ENCODE results near the gene PLEKHS1. TPM values are rescaled to one million over a fixed set of nuclear protein-coding genes. Genes with fewer than 3 reads are reported as not detected.

The PLEKHS1 gene
- total RNA-seq, 1 experiment from 2014 or later: not detected

DNA sequence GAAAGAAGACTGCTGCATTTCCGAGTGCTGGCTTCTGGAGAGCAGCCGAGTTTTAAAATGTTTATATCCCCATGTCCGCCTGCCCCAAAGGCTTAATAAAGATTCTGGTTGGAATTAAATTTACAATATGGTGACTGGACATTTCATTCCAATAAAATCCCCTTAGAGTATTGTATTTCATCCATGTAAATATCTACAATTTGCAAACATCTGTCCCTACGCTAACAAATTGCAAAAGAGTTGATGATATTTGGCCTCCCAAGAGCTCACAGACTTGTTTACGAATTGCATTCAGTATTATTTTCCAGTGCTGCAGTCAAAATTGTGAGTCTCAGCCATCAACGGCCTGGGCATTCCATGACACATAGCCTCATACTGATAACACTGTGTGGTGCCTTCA lies 50.1 kb downstream of the PLEKHS1 start:
- H3K4me1 Mint-ChIP-seq: peaks cover 0 to 3% of the 10 kb centered on the region in 2 experiments; a peak in 2 of 4 replicates
- H3K9me3 Mint-ChIP-seq: no peaks in the 10 kb centered on the region
- H3K18ac ChIP-seq (ENCODE audit: insufficient read length, low read depth, low read length): no peak overlapping the region
- no peak overlapping the region for H2BK12ac ChIP-seq (ENCODE audit: insufficient read length, low read depth, low read length)
- H3K79me1 ChIP-seq (ENCODE audit: insufficient read depth, low read depth, low read length, poor library complexity, severe bottlenecking): no peaks in the 10 kb centered on the region
- no peaks in the 10 kb centered on the region for H3K27me3 ChIP-seq (ENCODE audit: insufficient read depth, low read length)
- no peaks in the 10 kb centered on the region for H3K9me3 ChIP-seq (ENCODE audit: control insufficient read depth, low read depth, low read length)
- H3T11ph ChIP-seq (ENCODE audit: low read length): no peak overlapping the region
- no peaks in the 10 kb centered on the region for H3K27me3 Mint-ChIP-seq (ENCODE audit: low read depth)
- no peak overlapping the region for H4K91ac ChIP-seq (ENCODE audit: insufficient read length, low read depth, low read length)
- no peak overlapping the region for H3K4me2 ChIP-seq (ENCODE audit: insufficient read depth, insufficient read length, low read length)
- TF ChIP-seq, protein P1, sequence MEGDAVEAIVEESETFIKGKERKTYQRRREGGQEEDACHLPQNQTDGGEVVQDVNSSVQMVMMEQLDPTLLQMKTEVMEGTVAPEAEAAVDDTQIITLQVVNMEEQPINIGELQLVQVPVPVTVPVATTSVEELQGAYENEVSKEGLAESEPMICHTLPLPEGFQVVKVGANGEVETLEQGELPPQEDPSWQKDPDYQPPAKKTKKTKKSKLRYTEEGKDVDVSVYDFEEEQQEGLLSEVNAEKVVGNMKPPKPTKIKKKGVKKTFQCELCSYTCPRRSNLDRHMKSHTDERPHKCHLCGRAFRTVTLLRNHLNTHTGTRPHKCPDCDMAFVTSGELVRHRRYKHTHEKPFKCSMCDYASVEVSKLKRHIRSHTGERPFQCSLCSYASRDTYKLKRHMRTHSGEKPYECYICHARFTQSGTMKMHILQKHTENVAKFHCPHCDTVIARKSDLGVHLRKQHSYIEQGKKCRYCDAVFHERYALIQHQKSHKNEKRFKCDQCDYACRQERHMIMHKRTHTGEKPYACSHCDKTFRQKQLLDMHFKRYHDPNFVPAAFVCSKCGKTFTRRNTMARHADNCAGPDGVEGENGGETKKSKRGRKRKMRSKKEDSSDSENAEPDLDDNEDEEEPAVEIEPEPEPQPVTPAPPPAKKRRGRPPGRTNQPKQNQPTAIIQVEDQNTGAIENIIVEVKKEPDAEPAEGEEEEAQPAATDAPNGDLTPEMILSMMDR (conservative IDR thresholded peaks at IDR 0.05): no peak
- no peaks in the 10 kb centered on the region for H3K23me2 ChIP-seq (ENCODE audit: insufficient read length, low read depth, low read length, poor library complexity, severe bottlenecking)
- no CpG with 5 or more reads among the region's 6 CpGs for WGBS (ENCODE audit: extremely low coverage, insufficient read length, low lambda C conversion rate)
- no peak overlapping the region for H3K27ac ChIP-seq (ENCODE audit: insufficient read length, low read depth, low read length)
- no peak for DNase-seq
- H3K79me2 ChIP-seq (ENCODE audit: insufficient read depth, low read length): no peaks in the 10 kb centered on the region
- no peaks in the 10 kb centered on the region for H3K4me1 ChIP-seq (ENCODE audit: insufficient read depth, low read length)
- H4K8ac ChIP-seq (replicated peaks; ENCODE audit: insufficient read length, low read depth, low read length): no peak overlapping the region
- no peak overlapping the region for H4K5ac ChIP-seq (ENCODE audit: insufficient read length, low read depth, low read length)
- no peaks in the 10 kb centered on the region for H4K20me1 ChIP-seq (ENCODE audit: control insufficient read depth, insufficient read depth, insufficient read length)
- no peak overlapping the region for H3K14ac ChIP-seq (ENCODE audit: insufficient read depth, low read length)
- no peak overlapping the region for H2AFZ ChIP-seq (ENCODE audit: low read length)
- no peak overlapping the region for H3K56ac ChIP-seq (ENCODE audit: insufficient read length, low read depth, low read length)
- H2BK15ac ChIP-seq (ENCODE audit: low read depth, low read length): no peak overlapping the region
- H3K4ac ChIP-seq (ENCODE audit: low read depth, low read length): no peak overlapping the region
- H2BK5ac ChIP-seq (ENCODE audit: insufficient read length, low read length): no peak overlapping the region
- no peak overlapping the region for H3K4me3 Mint-ChIP-seq
- no peak overlapping the region for H3K27ac Mint-ChIP-seq
- H3K9ac ChIP-seq (ENCODE audit: extremely low read depth, insufficient read length, low read length): no peak overlapping the region
- H3K23ac ChIP-seq (ENCODE audit: insufficient read length, low read depth, low read length): no peak overlapping the region
- H2AK5ac ChIP-seq (ENCODE audit: insufficient read length, low read length): no peak overlapping the region
- H2BK20ac ChIP-seq (ENCODE audit: low read depth, low read length, poor library complexity, severe bottlenecking): no peak overlapping the region
- H3K36me3 Mint-ChIP-seq (ENCODE audit: insufficient read depth in 1 of 3, low read depth in 3 of 3): no peaks in the 10 kb centered on the region
- H2BK120ac ChIP-seq (ENCODE audit: low read depth, low read length, poor library complexity, severe bottlenecking): no peak overlapping the region
